CD8-positive, alpha-beta memory T cell (primary cell): ENCODE measurements around the gene STPG1. TPM values are rescaled to one million over a fixed set of nuclear protein-coding genes. Genes with fewer than 3 reads are reported as not detected.

Experiments
- CTCF ChIA-PET: fragments of 350-600 bp; sonication (Branson Sonifier 250); formaldehyde crosslinking; loops from one replicate; lab custom pipeline; 2021; ENCODE audit warnings: antibody characterized with exemption; lab: Charles Lee
- POLR2A ChIA-PET: fragments of 350-600 bp; sonication (Branson Sonifier 250); formaldehyde crosslinking; loops from one replicate; lab custom pipeline; 2021; ENCODE audit warnings: antibody characterized with exemption; lab: Charles Lee
- DNase-seq, 5 donors: peaks; one replicate each; pipeline versions ENCODE4 v3.0.0 to v3.0.0-alpha.2; 2020 to 2022; ENCODE audit warnings: mixed read lengths in 1 of 5
- H3K27ac ChIP-seq: one replicate; pipeline ENCODE4 v1.7.0; 2013; ENCODE audit warnings: low read depth, mild to moderate bottlenecking, low read length, moderate library complexity
- H3K27me3 ChIP-seq: 2 replicates; pipeline ENCODE4 v1.7.0; 2013; ENCODE audit warnings: low read length, mild to moderate bottlenecking; ENCODE audit not compliant: insufficient read depth, poor library complexity, severe bottlenecking
- H3K36me3 ChIP-seq: 2 replicates; pipeline ENCODE4 v1.7.0; 2013; ENCODE audit warnings: mild to moderate bottlenecking, low read length, moderate library complexity; ENCODE audit not compliant: insufficient read depth
- H3K4me1 ChIP-seq: 2 replicates; pipeline ENCODE4 v1.7.0; 2013; ENCODE audit warnings: mild to moderate bottlenecking, low read length, moderate library complexity; ENCODE audit not compliant: insufficient read depth
- H3K4me3 ChIP-seq: 2 replicates; pipeline ENCODE4 v1.7.0; 2013; ENCODE audit warnings: mild to moderate bottlenecking, low read length
- H3K9me3 ChIP-seq: 2 replicates; pipeline ENCODE4 v1.7.0; 2013; ENCODE audit warnings: mild to moderate bottlenecking, low read length
- H3K27ac Mint-ChIP-seq, 8 donors: one replicate each; pipeline ENCODE4 v1.8.0; 2020 to 2021; ENCODE audit warnings: mixed read lengths in 8 of 8, mild to moderate bottlenecking in 6 of 8, inconsistent platforms in 3 of 8, moderate library complexity in 3 of 8
- H3K27me3 Mint-ChIP-seq, 2 donors: one replicate each; pipeline ENCODE4 v1.8.0; 2020 to 2021; ENCODE audit warnings: mixed read lengths in 2 of 2, mild to moderate bottlenecking in 1 of 2, moderate library complexity in 1 of 2
- H3K36me3 Mint-ChIP-seq, 3 donors: one replicate each; pipeline ENCODE4 v1.8.0; 2020 to 2021; ENCODE audit warnings: mixed read lengths in 3 of 3, inconsistent platforms in 1 of 3, mild to moderate bottlenecking in 1 of 3
- H3K4me1 Mint-ChIP-seq, 3 donors: one replicate each; pipeline ENCODE4 v1.8.0; 2020 to 2021; ENCODE audit warnings: mixed read lengths in 3 of 3, inconsistent platforms in 1 of 3, mild to moderate bottlenecking in 1 of 3
- H3K4me3 Mint-ChIP-seq, 7 donors: one replicate each; pipeline ENCODE4 v1.8.0; 2020 to 2021; ENCODE audit warnings: mixed read lengths in 7 of 7, mild to moderate bottlenecking in 6 of 7, moderate library complexity in 4 of 7, inconsistent platforms in 2 of 7
- H3K9me3 Mint-ChIP-seq, 5 donors: one replicate each; pipeline ENCODE4 v1.8.0; 2020 to 2022; ENCODE audit warnings: mixed read lengths in 5 of 5, mild to moderate bottlenecking in 3 of 5, moderate library complexity in 2 of 5, inconsistent platforms in 1 of 5
- polyA plus RNA-seq: library from polyadenylated mRNA; unstranded; fragments of 300-500 nt; fragmentation: Illumina TruSeq; gene quantifications from one replicate; pipeline ENCODE4 v1.2.3, GENCODE V29; 2021
- total RNA-seq, 2 experiments: library from RNA; stranded (reverse); gene quantifications; one replicate each; pipeline ENCODE4 v1.2.3, GENCODE V29; 2021

Gene STPG1
- total and polyA plus RNA-seq, 3 experiments from 2014 or later: 4.9 to 5.6 (median 5.1) TPM

GRCh38 chr1:24379733-24380315 is 33.8 kb downstream of the STPG1 start:
- Histone ChIP-seq H3K36me3 (peaks cover 4% of the 10 kb centered on the region), H3K9me3 (no peaks in the 10 kb centered on the region), H3K4me1 (peaks cover 4% of the 10 kb centered on the region), H3K4me3 (no peak overlapping the region), H3K27ac (no peak overlapping the region), H3K27me3 (no peaks in the 10 kb centered on the region)
- H3K36me3 Mint-ChIP-seq: peaks cover 0 to 35% (median 9%) of the 10 kb centered on the region in 3 donors
- no peak for DNase-seq
- ChIA-PET CTCF (interaction anchor here (2.0 to 4.6 kb wide), 2 partner anchors 12 to 181 kb away, joined by 10 to 29 read pairs; no protein-coding TSS in a partner anchor), POLR2A (no interaction called here)
- peaks cover 6 to 7% (median 7%) of the 10 kb centered on the region in 3 donors for H3K4me1 Mint-ChIP-seq
- H3K27me3 Mint-ChIP-seq: no peaks in the 10 kb centered on the region
- no peaks in the 10 kb centered on the region for H3K9me3 Mint-ChIP-seq
- no peak overlapping the region for H3K4me3 Mint-ChIP-seq
- H3K27ac Mint-ChIP-seq: peak overlapping the region in 1 of 8 donors; percentile 5

- Mint-ChIP-seq H3K27ac (no peak overlapping the region), H3K4me1 (no peaks in the 10 kb centered on the region), H3K9me3 (no peaks in the 10 kb centered on the region), H3K36me3 (peaks cover 0 to 23% (median 8%) of the 10 kb centered on the region in 3 donors), H3K27me3 (no peaks in the 10 kb centered on the region), H3K4me3 (no peak overlapping the region)
- no peak overlapping the region for H3K4me3 ChIP-seq
- peaks cover 4% of the 10 kb centered on the region for H3K36me3 ChIP-seq
- POLR2A ChIA-PET: no interaction called here
- H3K27ac ChIP-seq: no peak overlapping the region
- H3K9me3 ChIP-seq: no peaks in the 10 kb centered on the region
- no peaks in the 10 kb centered on the region for H3K4me1 ChIP-seq
- CTCF ChIA-PET: interaction anchor here (0.6 kb wide), 1 partner anchor 40 kb away, joined by 3 read pairs; no protein-coding TSS in a partner anchor
- DNase-seq: no peak
- H3K27me3 ChIP-seq: no peaks in the 10 kb centered on the region
Observed at GRCh38 chr1:24374891-24375786, 38.4 kb downstream of the STPG1 start.

GRCh38 chr1:24373710-24374109 is 39.9 kb downstream of the STPG1 start:
- Histone ChIP-seq H3K4me3 (no peak overlapping the region), H3K27ac (no peak overlapping the region), H3K27me3 (no peaks in the 10 kb centered on the region), H3K4me1 (no peaks in the 10 kb centered on the region), H3K9me3 (no peaks in the 10 kb centered on the region), H3K36me3 (no peaks in the 10 kb centered on the region)
- H3K36me3 Mint-ChIP-seq: peaks cover 0 to 17% (median 10%) of the 10 kb centered on the region in 3 donors
- H3K4me3 Mint-ChIP-seq: no peak overlapping the region
- H3K4me1 Mint-ChIP-seq: no peaks in the 10 kb centered on the region
- no peaks in the 10 kb centered on the region for H3K27me3 Mint-ChIP-seq
- peak overlapping the region in 1 of 8 donors; percentile 21 for H3K27ac Mint-ChIP-seq
- H3K9me3 Mint-ChIP-seq: no peaks in the 10 kb centered on the region
- CTCF ChIA-PET: interaction anchor here (0.8 to 1.6 kb wide), 2 partner anchors 11 to 173 kb away, joined by 3 read pairs; no protein-coding TSS in a partner anchor
- no peak for DNase-seq
- POLR2A ChIA-PET: no interaction called here

- no peaks in the 10 kb centered on the region for H3K27me3 ChIP-seq
- CTCF ChIA-PET: interaction anchor here (0.8 to 1.6 kb wide), 2 partner anchors 10 to 173 kb away, joined by 3 read pairs; no protein-coding TSS in a partner anchor
- no peak overlapping the region for H3K4me3 ChIP-seq
- H3K27ac Mint-ChIP-seq: no peak overlapping the region
- H3K27me3 Mint-ChIP-seq: no peaks in the 10 kb centered on the region
- no peaks in the 10 kb centered on the region for H3K9me3 ChIP-seq
- no peak overlapping the region for H3K4me3 Mint-ChIP-seq
- H3K27ac ChIP-seq: no peak overlapping the region
- POLR2A ChIA-PET: no interaction called here
- H3K4me1 Mint-ChIP-seq: no peaks in the 10 kb centered on the region
- no peak for DNase-seq
- no peaks in the 10 kb centered on the region for H3K9me3 Mint-ChIP-seq
- H3K36me3 ChIP-seq: no peaks in the 10 kb centered on the region
- no peaks in the 10 kb centered on the region for H3K4me1 ChIP-seq
- H3K36me3 Mint-ChIP-seq: peaks cover 0 to 16% (median 10%) of the 10 kb centered on the region in 3 donors
Observed at GRCh38 chr1:24373044-24373443, 40.5 kb downstream of the STPG1 start.

- no peaks in the 10 kb centered on the region for H3K9me3 Mint-ChIP-seq
- POLR2A ChIA-PET: no interaction called here
- no peak overlapping the region for H3K4me3 Mint-ChIP-seq
- Histone ChIP-seq H3K4me3 (no peak overlapping the region), H3K4me1 (no peaks in the 10 kb centered on the region), H3K9me3 (no peaks in the 10 kb centered on the region), H3K27ac (no peak overlapping the region), H3K27me3 (no peaks in the 10 kb centered on the region), H3K36me3 (no peaks in the 10 kb centered on the region)
- H3K4me1 Mint-ChIP-seq: no peaks in the 10 kb centered on the region
- no peak overlapping the region for H3K27ac Mint-ChIP-seq
- no peaks in the 10 kb centered on the region for H3K27me3 Mint-ChIP-seq
- CTCF ChIA-PET: no interaction called here
- H3K36me3 Mint-ChIP-seq: peaks cover 0 to 9% (median 8%) of the 10 kb centered on the region in 3 donors
- DNase-seq: no peak
Observed at GRCh38 chr1:24369801-24370200, 43.8 kb downstream of the STPG1 start.

GRCh38 chr1:24369199-24369598 is 44.4 kb downstream of the STPG1 start:
- Mint-ChIP-seq H3K9me3 (no peaks in the 10 kb centered on the region), H3K27me3 (no peaks in the 10 kb centered on the region), H3K4me3 (no peak overlapping the region), H3K27ac (no peak overlapping the region), H3K4me1 (no peaks in the 10 kb centered on the region), H3K36me3 (peaks cover 0 to 9% (median 8%) of the 10 kb centered on the region in 3 donors)
- no peak for DNase-seq
- H3K4me1 ChIP-seq: no peaks in the 10 kb centered on the region
- no peaks in the 10 kb centered on the region for H3K9me3 ChIP-seq
- no peak overlapping the region for H3K4me3 ChIP-seq
- no peaks in the 10 kb centered on the region for H3K36me3 ChIP-seq
- ChIA-PET CTCF (no interaction called here), POLR2A (no interaction called here)
- H3K27ac ChIP-seq: no peak overlapping the region
- no peaks in the 10 kb centered on the region for H3K27me3 ChIP-seq

GRCh38 chr1:24366707-24367106 is 46.9 kb downstream of the STPG1 start:
- H3K27me3 ChIP-seq: no peaks in the 10 kb centered on the region
- Mint-ChIP-seq H3K9me3 (no peaks in the 10 kb centered on the region), H3K4me1 (no peaks in the 10 kb centered on the region), H3K27me3 (no peaks in the 10 kb centered on the region), H3K27ac (no peak overlapping the region), H3K4me3 (no peak overlapping the region), H3K36me3 (peaks cover 0 to 9% (median 7%) of the 10 kb centered on the region in 3 donors)
- POLR2A ChIA-PET: no interaction called here
- no peaks in the 10 kb centered on the region for H3K4me1 ChIP-seq
- no peak for DNase-seq
- H3K27ac ChIP-seq: no peak overlapping the region
- H3K9me3 ChIP-seq: no peaks in the 10 kb centered on the region
- CTCF ChIA-PET: interaction anchor here (1.2 to 1.6 kb wide), 2 partner anchors 11 to 17 kb away, joined by 3 read pairs; no protein-coding TSS in a partner anchor
- no peaks in the 10 kb centered on the region for H3K36me3 ChIP-seq
- H3K4me3 ChIP-seq: no peak overlapping the region
